Measurements from ENCODE around the gene PTPRK.

The PTPRK gene

GRCh38 chr6:128417698-128418097, 102.7 kb downstream of the PTPRK start:
- no peak for TF ChIP-seq CTCF (conservative IDR thresholded peaks at IDR 0.05)
- TF ChIP-seq ZFX (IDR thresholded peaks at IDR 0.05): no peak
- H3K27ac ChIP-seq: no peak overlapping the region

DNA sequence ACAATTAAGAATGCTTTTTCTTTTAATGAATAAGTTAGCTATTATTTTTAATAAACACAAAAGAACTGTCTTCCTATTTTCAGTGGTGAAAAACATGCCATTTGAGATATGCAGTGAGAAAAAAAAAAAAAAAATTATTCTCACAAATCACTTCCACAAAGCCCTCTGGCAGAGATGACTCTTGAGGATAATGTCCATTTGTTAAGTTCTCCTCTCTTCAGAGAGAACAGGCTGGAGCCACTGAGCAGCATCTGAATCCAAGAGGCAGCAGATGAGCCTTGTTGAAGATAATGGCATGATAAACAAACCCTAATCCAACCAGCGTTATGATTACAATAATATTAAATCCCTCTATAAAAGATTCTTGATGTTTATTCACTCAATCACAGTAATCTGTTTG, 105.0 kb downstream of the PTPRK start:
- TF ChIP-seq CTCF (conservative IDR thresholded peaks at IDR 0.05): no peak
- no peak for TF ChIP-seq ZFX (IDR thresholded peaks at IDR 0.05)
- H3K27ac ChIP-seq: no peak overlapping the region

DNA sequence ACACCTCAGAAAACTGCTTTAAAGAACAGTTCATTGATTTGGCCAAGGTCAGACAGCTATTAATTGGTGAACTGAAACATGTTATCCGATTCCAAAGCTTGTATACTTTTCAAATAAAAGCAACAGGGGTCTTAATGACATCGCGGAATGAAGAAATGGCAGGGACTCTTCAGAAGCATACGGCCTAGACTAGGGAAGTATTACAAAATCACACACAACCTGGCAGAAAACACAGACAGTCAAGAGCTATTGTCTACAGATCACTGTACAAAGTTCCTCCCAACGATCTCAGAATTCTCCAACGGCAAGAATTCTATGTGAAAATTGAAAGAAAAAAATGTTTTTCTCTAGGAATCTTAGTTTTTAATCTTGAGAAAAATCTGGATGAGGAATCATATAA, 105.5 kb downstream of the PTPRK start:
- TF ChIP-seq CTCF (conservative IDR thresholded peaks at IDR 0.05) (no peak), ZFX (IDR thresholded peaks at IDR 0.05) (no peak)
- H3K27ac ChIP-seq: no peak overlapping the region

DNA sequence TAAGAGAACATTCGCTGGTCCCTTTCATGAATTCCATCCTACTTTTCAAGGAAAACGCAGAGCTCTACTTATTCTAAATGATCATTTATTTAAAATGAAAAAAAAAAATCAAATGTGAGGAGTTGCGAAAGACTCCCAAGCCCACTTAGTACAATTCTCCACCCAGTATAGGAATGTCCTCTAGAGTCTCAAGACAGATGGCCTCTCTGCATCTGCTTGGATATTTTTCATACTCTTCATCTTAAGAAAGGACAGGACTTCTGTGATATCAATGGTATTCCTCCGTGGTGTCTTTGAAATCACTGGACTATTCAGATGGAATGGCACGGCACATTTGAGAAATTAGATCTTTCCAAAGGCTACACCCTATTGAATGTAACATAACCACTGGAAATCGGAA, 107.1 kb downstream of the PTPRK start:
- TF ChIP-seq ZFX (IDR thresholded peaks at IDR 0.05) (no peak), CTCF (conservative IDR thresholded peaks at IDR 0.05) (no peak)

GRCh38 chr6:128412680-128413079, 107.7 kb downstream of the PTPRK start:
- H3K27ac ChIP-seq: no peak overlapping the region
- no peak for TF ChIP-seq ZFX (IDR thresholded peaks at IDR 0.05)
- no peak for TF ChIP-seq CTCF (conservative IDR thresholded peaks at IDR 0.05)

More for the DNA sequence above, 107.1 kb downstream of the PTPRK start:
- H3K27ac ChIP-seq: no peak overlapping the region

GRCh38 chr6:128410584-128410983, 109.8 kb downstream of the PTPRK start:
- TF ChIP-seq CTCF (conservative IDR thresholded peaks at IDR 0.05) (no peak), ZFX (IDR thresholded peaks at IDR 0.05) (no peak)
- H3K27ac ChIP-seq: no peak overlapping the region

DNA sequence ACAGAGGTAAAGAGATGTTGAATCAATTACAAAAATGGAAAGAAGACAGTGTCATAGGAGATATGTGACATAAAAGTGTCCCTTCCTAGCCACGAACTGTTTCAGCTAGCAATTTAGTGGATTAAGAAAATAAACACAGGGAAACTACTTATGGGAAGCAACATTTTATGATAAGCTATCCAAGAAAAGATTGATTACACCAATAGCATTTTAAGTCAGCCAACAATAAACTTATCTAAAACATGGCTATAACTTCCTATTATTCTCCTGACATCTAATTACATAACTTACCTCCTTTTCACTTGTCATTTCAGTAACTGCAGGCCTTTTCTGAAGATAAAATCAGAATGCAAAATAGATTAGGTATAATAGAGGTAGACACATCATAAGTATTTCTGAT, 111.4 kb downstream of the PTPRK start:
- no peak overlapping the region for H3K27ac ChIP-seq
- TF ChIP-seq CTCF (conservative IDR thresholded peaks at IDR 0.05): no peak
- TF ChIP-seq ZFX (IDR thresholded peaks at IDR 0.05): no peak
